HepG2 (cell line): ENCODE measurements around the gene PRUNE1. TPM values are rescaled to one million over a fixed set of nuclear protein-coding genes. Genes with fewer than 3 reads are reported as not detected.

Experiments
- CC2D1A ChIP-seq: sonication (generic); formaldehyde crosslinking; IDR thresholded peaks from 2 replicates; pipeline ENCODE4 v1.8.1; 2023; ENCODE audit warnings: mild to moderate bottlenecking, missing genetic modification reagents
- CREB3 ChIP-seq: sonication (generic); formaldehyde crosslinking; IDR thresholded peaks from 2 replicates; pipeline ENCODE4 v1.5.0; 2020; ENCODE audit warnings: missing genetic modification reagents
- E2F1 ChIP-seq: sonication (generic); formaldehyde crosslinking; IDR thresholded peaks from 2 replicates; pipeline ENCODE4 v1.5.0; 2020; ENCODE audit warnings: missing genetic modification reagents
- HINFP ChIP-seq: sonication (generic); formaldehyde crosslinking; IDR thresholded peaks from 2 replicates; pipeline ENCODE4 v1.4.0; 2020; ENCODE audit warnings: low read depth, mild to moderate bottlenecking, missing genetic modification reagents
- HNF1A ChIP-seq, 2 experiments: sonication (generic) in 1 of 2; formaldehyde crosslinking in 1 of 2; IDR thresholded peaks; 2 replicates each; pipeline versions ENCODE4 v1.4.0 to v1.6.1; 2016 to 2020; ENCODE audit warnings: borderline replicate concordance in 1 of 2, low read depth in 1 of 2, mild to moderate bottlenecking in 1 of 2, missing genetic modification reagents in 1 of 2
- JUN ChIP-seq: sonication (generic); formaldehyde crosslinking; IDR thresholded peaks from 2 replicates; pipeline ENCODE4 v1.4.0; 2020; ENCODE audit warnings: mild to moderate bottlenecking, missing genetic modification reagents
- KDM4B ChIP-seq: sonication (generic); formaldehyde crosslinking; IDR thresholded peaks from 2 replicates; pipeline ENCODE4 v1.4.0; 2020; ENCODE audit warnings: missing genetic modification reagents
- SOX13 ChIP-seq, 3 experiments: fragments of 450-650 bp in 1 of 3; sonication (generic) in 1 of 3; formaldehyde crosslinking in 1 of 3; IDR thresholded peaks in 2 of 3; conservative IDR thresholded peaks in 1 of 3; 2 replicates each; pipeline versions ENCODE4 v1.5.0 to v1.6.1; 2016 to 2020; ENCODE audit warnings: antibody characterized with exemption in 1 of 3, mild to moderate bottlenecking in 1 of 3, missing compliant biosample characterization in 1 of 3, missing genetic modification reagents in 1 of 3, moderate library complexity in 1 of 3
- ZEB1 ChIP-seq: IDR thresholded peaks from 2 replicates; pipeline ENCODE4 v1.6.1; 2012; ENCODE audit warnings: mild to moderate bottlenecking, low read depth, inconsistent platforms; ENCODE audit not compliant: insufficient replicate concordance
- ZNF142 ChIP-seq: sonication (generic); formaldehyde crosslinking; IDR thresholded peaks from 2 replicates; pipeline ENCODE4 v1.4.0; 2020; ENCODE audit warnings: missing genetic modification reagents
- ZNF33A ChIP-seq: sonication (generic); formaldehyde crosslinking; IDR thresholded peaks from 2 replicates; pipeline ENCODE4 v1.5.1; 2020; ENCODE audit warnings: missing genetic modification reagents, mild to moderate bottlenecking, moderate library complexity, borderline replicate concordance
- ZNF530 ChIP-seq: sonication (generic); formaldehyde crosslinking; IDR thresholded peaks from 2 replicates; pipeline ENCODE4 v1.5.0; 2020; ENCODE audit warnings: low read depth, mild to moderate bottlenecking, missing genetic modification reagents
- polyA plus RNA-seq, 8 experiments: library from polyadenylated mRNA; depleted of rRNA in 3 of 8; stranded (reverse) in 7 of 8; unstranded in 1 of 8; fragments of >200 nt; fragmentation: Illumina TruSeq in 4 of 8; extraction: Trizol in 4 of 8; gene quantifications; 2 replicates each; pipeline versions ENCODE4 v1.2.1 to v1.2.3, GENCODE V29; 2011 to 2016; ENCODE audit warnings: low read depth in 4 of 8, missing spikeins in 1 of 8, mixed read lengths in 1 of 8; ENCODE audit not compliant: insufficient read depth in 1 of 8
- total RNA-seq, 5 experiments: library from RNA; depleted of rRNA; stranded (reverse); fragments of >200 nt; fragmentation: Illumina TruSeq; extraction: Trizol; gene quantifications; 2 replicates each; pipeline ENCODE4 v1.2.3, GENCODE V29; 2016; ENCODE audit warnings: low read depth in 1 of 5

Gene PRUNE1
- total and polyA plus RNA-seq, 2 of the 13 experiments (the other 11 are each of a cell fraction or from before 2014, with no cell fraction given): 19.0 to 31.9 TPM

GRCh38 chr1:150971583-150972416 lies 36.4 kb upstream of the PRUNE1 start (continued):
- TF ChIP-seq HNF1A (IDR thresholded peaks at IDR 0.05; ENCODE audit: low read depth) (no peak), HNF1A (CRISPR knock-in tag; IDR thresholded peaks at IDR 0.05; ENCODE audit: borderline replicate concordance) (0 out of 2 replicates have a peak, but pooled peaks have one; percentile 9), ZEB1 (peak; percentile 42), ZNF142 (CRISPR knock-in tag) (0 out of 2 replicates have a peak, but pooled peaks have one; percentile 48), SOX13 (IDR thresholded peaks at IDR 0.05) (no peak), SOX13 (CRISPR knock-in tag; conservative IDR thresholded peaks at IDR 0.05 in 1 of 2, IDR thresholded peaks at IDR 0.05 in 1 of 2) (no peak), KDM4B (CRISPR knock-in tag) (no peak), E2F1 (CRISPR knock-in tag) (no peak), JUN (no peak), ZNF530 (no peak), HINFP (CRISPR knock-in tag) (no peak), CC2D1A (no peak), ZNF33A (CRISPR knock-in tag) (no peak), CREB3 (CRISPR knock-in tag) (no peak)
